NCI-H510A treated with DMSO at 0.1 percent for 48 hours (cell line): ENCODE measurements around the gene SH3GL3.

ENCODE experiments used
- DNase-seq: peaks from one replicate; lab custom pipeline; 2025; lab: John Stamatoyannopoulos, UW

The SH3GL3 gene

DNA sequence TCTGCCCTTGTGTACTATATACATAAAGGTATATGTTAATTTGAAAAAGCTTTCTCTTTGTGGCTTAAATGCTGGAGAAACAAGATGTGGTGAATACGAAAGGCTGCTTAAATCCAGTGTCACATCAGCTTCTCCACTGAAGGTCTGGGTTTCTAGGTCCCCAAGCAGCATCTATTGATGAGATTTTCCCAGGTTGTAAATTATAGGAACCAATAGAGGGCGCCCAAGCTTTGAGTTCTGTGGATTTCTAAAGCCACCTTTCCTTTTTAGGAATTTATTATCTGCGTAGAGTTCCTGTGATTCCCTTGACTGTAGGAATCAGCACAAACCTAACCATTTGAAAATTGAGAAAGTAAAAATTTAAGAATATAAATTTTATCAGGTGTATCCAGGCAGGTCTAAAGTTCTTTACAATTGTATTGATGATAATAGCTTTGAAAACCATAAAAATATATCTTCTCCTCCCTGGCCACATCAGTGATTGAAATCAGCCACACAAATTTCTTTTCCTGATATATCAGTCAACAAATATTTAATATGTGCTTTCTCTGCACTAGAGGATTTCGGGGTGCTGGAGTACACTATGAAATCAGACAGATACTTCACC is 118.5 kb downstream of the SH3GL3 start:
- no peak for DNase-seq

DNA sequence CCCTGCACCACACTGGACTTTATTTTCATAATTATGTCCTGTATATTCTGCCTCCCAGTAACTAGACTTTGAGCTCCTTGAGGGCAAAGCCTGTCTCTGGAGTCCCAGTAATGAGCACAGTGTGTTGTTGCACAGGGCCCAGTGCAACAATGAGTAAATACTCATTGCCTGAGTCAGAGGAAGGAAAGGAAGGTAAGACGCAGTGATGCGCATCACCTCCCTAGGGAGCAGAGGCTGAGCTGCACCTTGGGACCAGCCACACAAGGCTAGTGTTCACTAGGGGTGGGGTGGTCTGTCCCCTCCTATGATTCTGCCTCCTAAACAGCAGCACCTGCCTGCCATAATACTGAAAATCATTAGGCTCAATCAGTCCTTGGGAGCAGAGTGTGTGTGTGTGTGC is 120.2 kb downstream of the SH3GL3 start:
- no peak for DNase-seq

DNA sequence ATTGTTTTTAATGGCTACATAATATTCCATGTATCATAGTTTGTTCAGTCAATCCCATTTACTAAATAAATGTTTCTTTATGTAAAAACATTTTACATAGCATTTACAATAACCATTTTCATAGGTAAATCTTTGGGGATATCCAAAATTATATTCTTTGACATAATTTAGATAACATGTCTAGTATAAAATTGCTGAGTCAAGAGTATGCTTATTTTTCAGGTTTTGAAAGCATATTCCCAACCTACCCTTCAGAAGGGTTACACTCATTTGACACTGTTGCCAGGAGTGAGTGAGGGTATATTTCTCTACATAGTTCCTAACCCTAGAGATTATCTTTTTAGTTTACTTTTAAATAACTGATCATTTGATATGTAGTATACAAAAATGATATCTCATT is 122.2 kb downstream of the SH3GL3 start:
- no peak for DNase-seq

DNA sequence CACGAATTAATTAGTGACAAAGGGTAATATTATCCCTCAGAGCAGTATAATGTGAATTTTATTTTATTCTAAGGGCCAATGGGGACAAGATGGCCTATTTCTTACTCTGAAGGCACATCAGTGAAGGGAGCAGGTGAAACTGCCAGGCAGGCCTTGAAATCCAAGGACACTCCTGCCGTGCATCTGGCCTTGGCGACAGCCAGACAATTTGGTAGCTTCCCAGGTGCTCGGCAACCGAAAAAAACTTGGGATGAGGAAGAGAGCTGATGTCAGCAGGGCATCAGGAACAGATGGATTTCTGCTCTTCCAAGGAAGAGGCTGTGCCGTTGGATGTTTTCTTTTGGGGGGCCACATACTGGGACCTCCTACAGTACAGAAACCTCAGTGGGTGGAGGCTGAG is 123.6 kb downstream of the SH3GL3 start:
- DNase-seq: no peak

DNA sequence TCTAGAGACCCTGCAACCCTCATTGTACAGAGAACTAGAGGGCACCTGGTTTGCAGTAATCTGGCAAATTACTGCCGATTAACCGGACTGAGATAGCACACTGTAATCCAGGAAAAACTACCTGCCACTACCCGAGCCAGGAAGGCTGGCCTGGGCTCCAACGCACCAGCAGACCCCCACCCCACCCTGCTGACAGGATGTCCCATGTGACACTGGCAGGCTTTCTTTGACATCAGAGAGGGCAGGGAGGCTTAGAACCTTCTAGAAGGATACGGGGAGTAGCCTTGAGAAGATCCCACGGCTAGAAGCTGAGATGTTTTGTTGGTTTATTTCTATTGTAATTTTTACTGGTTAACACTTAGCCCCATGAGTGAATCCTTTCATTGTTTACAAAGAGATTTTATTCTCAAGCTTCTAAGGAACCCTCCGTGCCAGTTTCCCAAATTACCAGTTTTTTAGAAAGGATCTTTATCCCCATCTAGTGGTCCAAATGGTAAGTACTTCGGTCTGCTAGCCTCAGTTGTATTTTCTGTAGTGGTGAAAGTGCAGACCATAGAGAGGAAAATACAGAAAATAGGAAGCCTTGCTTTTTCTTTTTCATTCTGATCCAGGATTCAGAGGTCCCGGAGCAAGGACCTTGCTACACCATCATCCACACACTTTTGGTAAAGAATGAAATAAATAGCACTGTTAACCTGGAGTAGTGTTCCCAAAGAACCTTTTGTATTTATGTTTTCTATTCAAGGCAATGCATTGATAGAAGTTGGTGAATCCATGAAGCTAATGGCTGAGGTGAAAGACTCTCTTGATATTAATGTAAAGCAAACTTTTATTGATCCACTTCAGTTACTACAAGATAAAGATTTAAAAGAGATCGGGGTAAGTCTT is 124.9 kb downstream of the SH3GL3 start:
- DNase-seq: no peak

DNA sequence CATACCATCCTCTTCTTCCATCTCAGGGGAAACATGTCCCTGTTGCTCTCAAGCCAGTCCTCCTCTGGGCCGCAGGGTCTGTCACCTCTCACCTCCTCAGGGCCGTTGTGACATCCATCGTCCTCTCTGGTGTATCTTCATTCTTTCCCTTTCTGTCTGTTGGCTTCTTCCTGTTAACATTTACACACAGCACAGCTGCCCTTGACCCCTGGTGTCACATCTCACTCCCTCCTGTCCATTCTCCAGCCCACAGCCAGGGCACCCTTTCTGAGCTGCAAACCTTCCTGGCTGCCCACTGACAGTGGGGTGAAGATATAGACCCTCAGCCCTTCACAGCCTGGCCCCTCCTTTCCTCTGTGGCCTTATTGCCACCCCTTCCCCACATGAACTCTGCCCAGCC is 127.2 kb downstream of the SH3GL3 start:
- DNase-seq: no peak

DNA sequence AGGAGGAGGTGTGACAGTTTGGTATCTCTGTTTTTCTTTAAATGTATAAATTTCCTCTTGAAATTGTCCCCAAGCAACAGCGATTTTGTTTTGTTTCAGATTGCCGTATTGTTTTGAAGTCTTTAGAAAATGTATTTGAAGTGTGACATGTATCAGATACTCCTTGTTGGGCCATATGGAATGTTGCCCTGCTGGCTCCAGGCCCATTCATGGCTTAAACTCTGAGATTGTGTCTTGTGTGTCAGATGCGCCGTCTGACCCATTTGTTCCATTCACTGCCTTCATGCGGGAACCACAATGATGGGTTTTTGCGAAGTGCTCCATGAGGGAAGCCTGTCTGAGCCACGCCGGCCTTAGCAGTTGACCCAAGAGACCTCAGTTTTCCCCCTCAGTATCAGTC is 131.6 kb downstream of the SH3GL3 start:
- DNase-seq: no peak

DNA sequence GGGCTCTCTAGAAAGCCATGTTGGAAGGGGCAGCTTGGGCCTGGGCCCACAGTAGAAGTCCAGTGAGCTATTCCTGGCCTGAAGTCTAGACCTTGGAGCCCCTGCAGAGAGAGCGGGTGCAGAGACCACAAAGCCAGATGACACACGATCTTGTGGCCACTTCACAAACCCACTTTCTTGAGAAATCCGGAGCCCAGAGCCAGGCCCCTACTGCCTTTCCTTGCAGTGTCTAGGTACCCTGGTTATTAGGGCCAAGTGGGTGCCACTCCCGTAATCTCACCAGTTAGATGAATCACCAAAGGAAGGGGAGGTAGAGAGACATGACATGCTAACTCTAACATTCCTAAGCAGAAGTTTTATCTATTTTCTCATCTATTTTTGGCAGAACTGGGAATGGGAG is 134.2 kb downstream of the SH3GL3 start:
- no peak for DNase-seq

DNA sequence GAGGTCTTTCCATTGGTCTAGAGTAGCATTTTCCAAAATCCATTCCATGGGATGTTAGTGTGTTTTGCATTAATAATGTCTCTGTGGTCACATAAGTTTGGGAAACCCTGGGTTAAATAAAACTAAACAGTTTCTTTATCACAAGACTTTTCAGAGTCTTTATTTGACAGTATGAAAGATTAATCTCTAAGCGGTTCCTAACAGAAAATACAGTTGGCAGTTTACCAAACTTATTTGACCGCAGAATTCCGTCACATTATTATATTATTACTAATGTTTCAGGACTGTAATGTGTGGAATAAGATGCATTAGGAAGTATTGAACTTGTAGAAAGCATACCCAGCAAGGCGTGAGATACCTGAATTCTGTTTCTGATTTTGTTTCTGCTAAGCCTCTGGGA is 135.2 kb downstream of the SH3GL3 start:
- DNase-seq: no peak

DNA sequence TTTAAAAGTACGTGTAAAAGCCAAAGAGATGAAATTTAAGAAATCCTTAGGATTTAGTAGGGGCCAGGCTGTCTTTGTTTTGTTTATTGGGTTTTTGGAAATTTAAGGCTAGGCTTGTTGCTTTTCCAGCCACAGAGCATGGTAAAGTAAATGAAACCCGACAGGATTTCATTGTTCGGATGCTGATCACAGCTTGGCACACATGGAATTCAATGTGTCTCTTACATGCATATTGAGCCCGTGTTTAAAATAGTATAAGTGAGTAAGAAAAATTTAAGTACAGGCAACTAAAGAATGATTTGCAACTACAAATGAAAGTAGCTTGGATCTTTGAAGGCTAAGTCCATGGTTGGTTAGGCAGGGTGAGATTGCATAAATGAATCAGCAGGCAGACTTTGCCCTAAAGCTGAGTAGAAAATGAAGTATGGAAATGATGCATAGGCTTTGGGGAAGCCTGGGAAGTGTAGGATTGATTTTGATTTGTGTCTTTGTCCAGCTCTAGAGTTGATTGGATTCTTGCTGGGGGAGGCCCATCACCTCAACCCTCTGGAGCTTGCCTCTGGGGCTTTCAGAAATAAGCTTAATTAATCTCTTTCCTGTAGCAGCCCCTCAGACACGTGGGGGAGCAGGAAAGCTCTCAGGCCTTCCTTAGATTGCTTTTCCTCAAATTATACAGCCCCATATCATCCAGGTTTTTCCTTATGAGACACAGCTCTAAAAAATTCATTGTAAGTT is 138.6 kb downstream of the SH3GL3 start:
- DNase-seq: no peak

DNA sequence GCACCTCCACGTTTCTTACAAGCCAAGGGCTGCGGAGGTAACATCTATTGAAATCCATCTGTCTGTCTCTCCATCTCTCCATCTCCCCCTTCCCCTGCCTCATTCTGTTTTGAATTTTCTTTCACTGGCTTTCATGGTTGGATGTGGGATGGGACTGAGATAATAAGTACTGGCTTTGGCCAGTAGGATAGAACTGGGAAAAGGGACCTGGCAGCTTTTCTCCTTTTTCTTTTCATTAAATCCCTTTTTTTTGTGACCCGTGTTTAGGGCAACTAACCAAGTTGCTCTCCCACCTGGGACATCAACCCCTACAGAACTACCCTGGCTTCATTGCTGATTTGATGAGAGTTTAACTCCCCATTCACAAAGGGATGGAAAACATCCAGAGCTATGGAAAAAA is 139.9 kb downstream of the SH3GL3 start:
- no peak for DNase-seq

DNA sequence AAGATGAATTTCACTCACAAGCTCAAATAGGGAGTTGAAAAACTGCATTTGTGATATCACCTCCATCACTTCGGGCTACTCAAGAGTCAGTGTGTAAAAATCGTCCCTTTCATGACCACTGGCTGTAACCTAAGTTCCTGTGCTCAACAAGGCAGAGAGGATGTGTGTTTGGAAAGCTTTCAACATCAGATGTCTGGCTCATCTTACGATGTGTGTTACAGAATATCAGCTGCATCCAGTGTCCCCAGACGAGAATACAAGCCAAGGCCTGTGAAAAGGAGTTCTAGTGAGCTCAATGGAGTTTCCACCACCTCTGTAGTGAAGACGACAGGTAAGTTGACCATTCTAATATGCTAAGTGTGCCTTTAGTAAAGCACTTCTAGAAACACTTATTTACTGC is 141.3 kb downstream of the SH3GL3 start:
- no peak for DNase-seq

DNA sequence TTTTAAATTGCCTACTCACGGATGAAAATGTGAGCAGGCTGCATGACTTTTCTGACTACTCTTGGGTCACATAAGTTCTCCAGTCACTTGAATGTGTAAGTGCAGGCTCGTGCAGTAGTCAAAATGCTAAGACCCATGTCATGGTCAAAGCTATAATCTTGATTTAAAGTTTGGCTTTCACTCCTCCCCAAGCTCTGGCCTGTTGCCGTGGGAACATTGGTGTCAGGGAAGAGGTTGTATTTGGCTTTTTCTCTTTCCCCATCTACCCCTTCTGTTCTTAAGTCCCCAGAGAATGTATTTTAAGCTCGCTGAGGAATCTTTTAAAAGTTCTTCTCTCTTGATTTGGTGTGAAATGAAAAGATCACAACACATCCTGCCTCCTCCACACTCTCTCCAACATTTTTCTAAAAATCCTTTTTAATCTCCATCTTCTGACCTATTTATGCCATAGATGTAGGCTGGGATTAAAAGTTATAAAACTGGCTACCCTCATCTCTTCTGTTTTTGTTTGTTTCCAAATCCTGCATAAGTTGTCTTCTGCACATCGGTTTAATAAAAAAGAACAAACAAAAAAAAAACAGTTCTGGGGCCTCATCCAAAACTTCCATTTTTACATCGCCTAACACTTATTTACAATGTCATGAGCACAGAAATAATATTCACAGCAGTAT is 145.4 kb downstream of the SH3GL3 start:
- no peak for DNase-seq

DNA sequence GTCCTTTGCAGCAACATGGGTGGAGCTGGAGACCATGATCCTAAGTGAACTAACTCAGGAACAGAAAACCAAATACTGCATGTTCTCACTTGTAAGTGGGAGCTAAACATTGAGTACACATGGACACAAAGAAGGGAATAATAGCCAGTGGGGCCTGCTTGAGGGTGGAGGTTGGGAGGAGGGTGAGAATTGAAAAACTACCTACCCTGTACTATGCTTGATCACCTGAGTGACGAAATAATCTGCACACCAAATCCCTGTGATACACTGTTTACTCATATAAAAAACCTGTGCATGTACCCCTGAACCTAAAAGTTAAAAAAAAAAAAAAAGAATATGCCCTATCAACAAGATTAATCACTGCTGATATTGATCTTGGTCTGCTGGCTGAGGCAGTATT is 148.1 kb downstream of the SH3GL3 start:
- no peak for DNase-seq

DNA sequence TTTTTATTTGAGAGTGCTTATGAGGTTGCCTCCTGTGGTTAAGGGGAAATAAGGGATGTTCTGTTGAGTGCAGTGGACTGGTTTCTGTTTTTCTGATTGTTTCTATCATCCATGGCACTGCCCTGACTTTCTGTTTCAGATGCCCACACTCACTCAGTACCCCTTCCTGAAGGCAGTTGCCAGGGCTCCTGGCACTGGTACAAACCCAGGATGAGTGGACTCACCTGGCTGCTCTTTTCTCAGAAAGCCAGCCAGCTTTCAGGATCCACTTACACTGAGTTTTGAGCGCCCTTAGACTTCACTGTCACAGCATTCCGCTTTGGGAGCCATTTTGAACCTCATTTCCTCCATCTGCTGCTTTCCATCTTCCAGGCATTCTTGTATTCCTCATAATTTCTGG is 150.9 kb downstream of the SH3GL3 start:
- DNase-seq: no peak

DNA sequence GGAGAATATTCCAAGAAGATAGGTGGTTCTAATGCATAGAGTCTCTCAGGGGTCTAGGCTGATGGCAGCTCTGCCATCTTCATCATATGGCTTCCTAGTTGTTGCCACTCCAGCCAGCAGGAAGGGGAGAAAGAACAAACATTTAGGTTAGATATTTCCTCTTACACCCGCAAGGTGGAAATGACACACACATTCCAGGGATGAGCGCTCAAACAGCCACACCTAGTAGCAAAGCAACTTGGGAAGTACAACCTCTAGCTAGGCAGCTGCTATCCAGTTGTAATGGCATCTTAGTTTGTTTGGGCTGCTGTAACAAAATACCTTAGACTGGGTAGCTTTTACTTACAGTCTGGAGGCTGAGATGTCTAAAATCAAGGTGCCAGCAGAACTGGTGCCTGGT is 154.9 kb downstream of the SH3GL3 start:
- no peak for DNase-seq

DNA sequence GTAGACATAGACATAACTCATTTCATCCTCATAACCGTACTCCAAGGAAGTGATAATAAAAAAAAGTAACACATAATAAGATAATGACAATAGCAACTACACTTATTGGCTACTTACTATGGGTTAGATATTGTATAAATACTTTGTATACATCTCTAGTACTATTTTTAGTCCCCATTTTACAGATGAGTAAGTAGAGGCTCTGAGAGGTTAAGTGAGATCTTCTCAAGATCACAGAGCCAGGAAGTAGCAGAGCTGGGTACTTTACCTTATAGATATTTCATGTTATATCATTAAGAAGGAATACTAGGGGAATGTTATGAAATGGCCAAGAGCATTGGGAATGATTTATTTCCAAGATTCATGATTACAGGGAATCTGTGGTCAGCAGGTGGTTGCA is 157.4 kb downstream of the SH3GL3 start:
- DNase-seq: no peak

DNA sequence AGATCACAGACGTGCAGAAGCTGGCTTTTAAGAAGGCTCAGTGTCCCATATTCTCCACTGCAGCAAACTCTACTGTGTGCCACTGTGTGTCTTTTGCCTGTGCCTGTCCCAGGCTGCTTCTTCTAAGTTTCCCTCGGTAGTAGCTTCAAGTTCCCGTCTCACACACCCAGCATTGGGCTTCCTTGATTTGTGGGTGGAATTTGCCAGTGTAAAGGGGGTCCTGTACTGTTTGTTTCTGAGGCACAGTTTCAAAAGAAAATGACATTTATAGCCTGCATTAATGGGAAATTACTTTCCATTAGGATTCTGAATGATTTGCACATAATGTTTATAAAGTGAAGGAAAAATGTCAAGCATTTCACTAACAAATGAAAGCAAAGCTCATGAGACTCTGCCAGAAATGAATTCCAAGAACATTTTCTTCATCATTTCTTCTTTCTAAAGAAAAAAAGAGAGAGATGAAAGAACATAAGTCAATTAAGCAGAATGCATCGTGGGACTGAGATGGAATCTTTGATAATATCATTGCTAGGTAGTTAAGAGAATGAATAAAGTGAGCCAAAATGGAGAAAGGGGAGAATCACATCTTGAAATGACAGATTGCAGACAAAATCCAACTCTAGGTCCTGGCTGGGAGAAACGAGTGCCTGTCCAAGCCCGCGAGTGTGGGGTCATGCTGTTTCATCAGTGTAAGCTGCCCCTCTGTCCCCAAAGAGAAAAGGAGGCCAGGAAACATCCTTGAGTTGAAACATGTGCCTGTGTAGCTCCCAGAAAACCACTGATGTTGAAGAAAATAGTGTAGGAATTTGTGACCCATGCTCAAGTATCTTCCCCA is 158.2 kb downstream of the SH3GL3 start:
- DNase-seq: no peak

DNA sequence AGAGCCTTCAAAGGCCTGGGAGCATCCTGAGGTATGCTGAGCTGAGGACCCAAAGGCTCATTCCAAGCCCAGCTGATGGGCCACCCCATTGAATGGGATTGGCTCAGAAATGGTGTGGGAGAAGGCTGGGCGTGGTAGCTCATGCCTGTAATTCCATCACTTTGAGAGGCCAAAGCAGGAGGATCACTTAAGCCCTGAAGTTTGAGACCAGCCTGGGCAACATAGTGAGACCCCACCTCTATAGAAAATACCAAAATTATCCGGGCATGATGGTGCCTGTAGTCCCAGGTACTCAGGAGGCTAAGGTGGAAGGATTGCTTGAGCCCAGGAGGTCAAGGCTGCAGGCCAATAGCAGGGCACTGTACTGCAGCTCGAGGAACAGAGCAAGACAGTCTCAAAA is 163.0 kb downstream of the SH3GL3 start:
- no peak for DNase-seq

DNA sequence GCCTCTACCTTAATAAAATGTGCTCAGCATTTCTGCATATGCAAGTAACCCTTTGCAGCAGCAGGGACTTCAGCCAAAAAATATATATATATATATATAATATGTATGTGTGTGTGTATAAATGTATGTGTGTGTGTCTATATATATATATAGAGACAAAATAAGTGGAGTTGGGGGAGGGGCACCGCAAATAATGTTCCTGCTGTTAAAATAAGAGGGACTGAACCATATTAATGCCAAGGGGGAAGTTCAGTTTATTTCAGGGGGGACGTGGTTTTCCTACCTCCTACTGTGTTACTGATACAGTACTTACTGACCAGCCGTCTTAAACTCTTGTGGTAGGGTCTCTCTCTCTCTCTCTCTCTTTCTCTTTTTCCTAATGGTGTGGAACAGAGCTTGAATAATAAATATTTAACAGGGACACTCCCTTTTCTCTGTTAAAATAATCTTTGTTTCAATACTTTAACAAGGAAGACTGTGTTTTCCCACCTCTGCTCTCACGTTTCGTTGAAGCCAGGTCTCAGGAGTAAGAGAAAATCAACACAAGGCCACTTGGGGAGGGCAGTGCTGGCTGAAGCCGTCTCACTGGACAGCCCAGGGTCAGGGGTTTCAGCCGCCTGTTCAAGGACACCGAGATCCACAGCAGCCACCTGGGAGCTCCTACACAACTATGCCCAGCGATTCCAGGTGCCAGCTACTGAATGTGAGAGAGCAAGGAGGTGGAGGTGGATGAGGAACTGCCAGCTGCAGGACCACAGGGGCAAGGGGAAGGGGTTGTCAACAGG is 164.0 kb downstream of the SH3GL3 start:
- no peak for DNase-seq

DNA sequence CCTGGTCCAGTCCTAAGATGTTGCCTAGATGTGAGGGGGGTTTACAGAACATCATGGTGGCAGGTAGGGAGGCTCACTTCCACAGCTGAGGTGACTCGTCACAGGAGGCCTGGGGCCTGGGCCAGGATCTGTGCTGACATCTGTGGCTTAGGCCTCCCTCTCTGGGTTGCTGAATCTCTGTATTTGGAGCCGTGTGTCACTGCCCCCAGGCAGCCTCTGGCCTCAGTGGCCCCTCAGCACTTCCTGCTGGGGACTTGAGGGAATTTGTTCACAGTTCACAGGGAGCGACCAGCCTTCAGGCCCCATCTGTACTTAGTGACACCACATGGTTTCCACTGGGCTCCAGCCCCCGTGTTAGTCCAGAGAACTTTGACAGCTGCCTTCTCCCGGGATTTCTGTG is 165.1 kb downstream of the SH3GL3 start:
- no peak for DNase-seq
